Amygdala (tissue), 56 donors: Measurements from ENCODE around the gene EXOSC5.
A peak's percentile ranks its signal among the peaks of the same experiment; 100 is the strongest.
"Not testable (repeated sequence)": the region's sequence is repeated elsewhere in the genome, so short reads cannot be mapped to it uniquely, and the experiment has no call there.

ENCODE experiments used
- DNase-seq, 56 donors: peaks; one replicate each; lab custom pipeline; 2025; lab: John Stamatoyannopoulos, UW

Gene EXOSC5

GRCh38 chr19:41372501-41372900, 24.7 kb downstream of the EXOSC5 start:
- no peak for DNase-seq

DNA sequence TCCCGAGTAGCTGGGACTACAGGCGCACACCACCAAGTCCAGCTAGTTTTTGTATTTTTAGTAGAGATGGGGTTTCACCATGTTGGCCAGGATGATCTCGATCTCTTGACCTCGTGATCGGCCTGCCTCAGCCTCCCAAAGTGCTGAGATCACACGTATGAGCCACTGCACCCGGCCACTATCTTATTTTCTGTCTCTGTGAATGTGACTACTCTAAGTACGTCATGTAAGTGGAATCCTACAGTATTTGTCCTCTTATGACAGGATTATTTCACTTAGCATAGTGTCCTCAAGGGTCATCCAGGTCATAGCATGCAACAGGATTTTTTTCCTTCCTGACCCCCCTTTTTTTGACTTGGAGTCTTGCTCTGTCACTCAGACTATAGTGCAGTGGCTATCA, 25.6 kb downstream of the EXOSC5 start:
- DNase-seq = no peak

- not testable (repeated sequence) for DNase-seq
Measured at GRCh38 chr19:41371119-41371518, 26.0 kb downstream of the EXOSC5 start.

GRCh38 chr19:41369769-41370168, 27.4 kb downstream of the EXOSC5 start:
- no peak for DNase-seq

DNA sequence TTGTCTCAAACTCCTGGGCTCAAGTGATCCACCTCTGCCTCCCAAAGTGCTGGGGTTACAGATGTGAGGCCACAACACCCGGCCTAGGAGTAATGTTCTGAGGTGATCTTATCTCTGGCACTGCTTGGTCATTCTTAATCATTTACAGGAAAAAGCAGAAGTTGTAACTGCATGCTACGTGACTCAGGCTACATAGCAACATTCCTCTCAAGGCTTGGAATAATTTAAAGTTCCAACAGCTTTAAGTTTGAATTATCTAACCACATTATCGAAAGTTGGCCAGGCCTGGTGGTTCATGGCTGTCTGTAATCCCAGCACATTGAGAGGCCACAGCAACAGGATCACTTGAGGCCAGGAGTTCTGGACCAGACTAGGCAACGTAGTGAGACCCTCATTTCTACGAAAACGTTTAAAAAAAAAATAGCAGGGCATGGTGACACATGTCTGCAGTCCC, 29.3 kb downstream of the EXOSC5 start:
- no peak for DNase-seq

DNA sequence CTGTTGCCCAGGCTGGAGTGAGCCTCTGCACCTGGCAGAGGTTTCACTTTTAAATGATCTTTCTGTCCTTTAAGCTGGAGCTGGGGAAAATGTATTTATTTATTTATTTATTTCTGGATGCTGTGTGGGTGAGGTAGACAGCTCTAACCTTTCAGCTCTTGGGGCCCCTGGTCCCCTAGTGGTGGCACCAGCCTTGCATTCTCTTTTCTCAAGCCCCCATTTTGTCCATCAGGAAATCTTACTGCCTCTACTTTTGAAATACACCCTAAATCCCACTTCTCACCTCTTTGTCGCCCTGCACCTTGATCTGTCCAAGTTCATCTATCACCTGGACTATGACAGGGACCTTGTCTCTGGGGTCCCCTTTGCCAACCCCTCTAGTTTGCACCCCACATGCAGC, 31.1 kb downstream of the EXOSC5 start:
- DNase-seq = no peak

- DNase-seq = peak in 1 of 56 donors; percentile 54
Measured at GRCh38 chr19:41364524-41365391, 32.4 kb downstream of the EXOSC5 start.

DNA sequence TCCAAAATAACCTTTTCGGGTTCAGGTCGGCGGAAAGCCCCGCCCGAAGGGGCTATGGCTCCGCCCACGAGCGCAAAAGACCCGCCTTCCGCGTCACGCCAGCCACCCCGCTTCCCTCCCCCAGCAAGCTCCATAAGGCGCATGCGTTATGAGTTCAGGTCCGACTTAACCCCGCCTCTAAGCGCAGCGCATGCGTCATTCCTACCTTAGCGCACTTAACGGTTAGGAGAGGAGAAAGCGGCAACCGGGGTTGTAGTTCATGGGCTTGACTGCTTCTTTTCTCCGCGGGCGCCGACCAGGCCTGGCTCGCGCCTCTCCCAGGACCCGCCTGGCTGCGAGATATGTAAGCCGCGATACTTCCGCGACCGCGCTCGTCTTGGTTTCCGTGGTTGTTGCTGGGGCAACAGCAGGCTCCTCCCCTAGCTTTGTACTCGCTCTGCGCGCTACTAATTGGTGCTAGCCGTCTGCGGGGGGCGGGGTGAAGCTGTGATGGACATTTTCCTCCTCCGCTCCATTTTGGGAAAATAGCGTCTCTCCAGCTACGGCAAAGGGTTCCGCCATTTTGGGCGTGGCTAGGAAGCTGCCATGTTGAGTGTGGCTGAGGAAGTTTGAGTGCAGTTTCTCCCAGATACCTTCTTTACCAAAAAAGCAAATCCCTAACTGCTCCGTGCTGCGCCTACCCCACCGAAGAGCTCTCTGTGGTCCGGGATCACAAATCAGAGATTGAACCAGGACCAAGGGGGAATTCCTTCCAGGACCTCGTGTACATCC, 33.2 kb downstream of the EXOSC5 start, which contains the start of gene B9D2:
TSS of gene B9D2 (minus strand) at position 397 of the 771 bp plus-strand sequence. CDS start 630 bp downstream, outside the sequence.
- peak; percentile 79 to 100 (median 97) for DNase-seq

- no peak for DNase-seq
Measured at GRCh38 chr19:41363371-41363752, 33.8 kb downstream of the EXOSC5 start.

- no peak for DNase-seq
Measured at GRCh38 chr19:41362143-41362847, 34.9 kb downstream of the EXOSC5 start.

DNA sequence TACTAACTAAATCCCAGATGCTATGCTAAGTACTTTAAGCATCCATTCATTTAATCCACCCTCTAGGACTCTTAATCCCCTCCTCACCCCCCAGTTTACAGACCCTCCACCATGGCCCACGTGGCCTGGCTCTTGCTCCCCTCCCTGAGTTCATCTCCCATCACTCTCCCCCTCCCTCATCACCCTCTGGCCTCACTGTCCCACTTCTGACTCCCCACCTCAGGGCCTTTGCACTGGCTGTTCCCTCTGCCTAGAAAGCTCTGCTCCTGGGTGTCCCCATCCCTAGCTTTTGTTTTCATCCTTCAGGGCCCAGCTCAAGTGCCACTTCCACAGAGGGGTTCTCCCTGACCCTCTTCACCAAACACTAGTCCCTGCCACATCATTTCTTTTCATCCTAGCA, 37.4 kb downstream of the EXOSC5 start:
- no peak for DNase-seq

- no peak for DNase-seq
Measured at GRCh38 chr19:41357746-41358145, 39.4 kb downstream of the EXOSC5 start.

DNA sequence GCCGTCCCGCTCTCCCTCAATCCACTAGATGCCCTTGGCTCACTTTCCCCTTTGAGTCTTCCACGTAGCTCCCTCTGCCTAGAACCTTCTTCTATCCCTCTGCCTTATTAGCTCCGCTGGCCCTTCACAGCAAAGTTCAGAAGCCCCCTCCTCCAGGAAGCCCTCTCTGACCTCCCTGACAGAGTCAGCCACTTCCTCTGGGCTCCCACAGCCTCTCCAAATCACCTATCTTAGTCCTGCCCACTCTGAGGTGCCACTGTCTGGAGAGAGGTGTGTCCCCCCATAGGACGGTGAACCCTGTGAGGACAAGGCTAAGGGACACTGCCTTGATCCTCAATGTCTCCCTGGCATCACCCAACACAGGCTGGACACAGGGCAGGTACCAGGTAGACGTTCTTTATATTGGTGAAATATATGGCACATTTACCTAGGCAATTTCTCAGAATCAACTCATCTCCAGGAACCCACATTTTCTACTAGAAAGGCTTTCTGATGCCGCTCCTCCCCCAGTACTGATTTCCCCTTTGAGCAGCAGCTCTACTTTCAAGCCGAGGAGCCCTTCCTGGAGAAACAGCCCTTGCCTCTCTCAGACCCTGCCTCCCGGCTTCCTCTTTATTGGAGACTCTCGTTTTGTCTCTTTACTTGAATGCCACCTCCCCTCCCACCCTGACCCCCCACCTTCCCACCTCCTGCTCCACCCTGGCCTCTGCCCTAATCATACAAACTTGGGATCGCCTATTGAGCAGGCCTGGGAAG, 40.0 kb downstream of the EXOSC5 start:
- peak in 1 of 56 donors; percentile 22 for DNase-seq

DNA sequence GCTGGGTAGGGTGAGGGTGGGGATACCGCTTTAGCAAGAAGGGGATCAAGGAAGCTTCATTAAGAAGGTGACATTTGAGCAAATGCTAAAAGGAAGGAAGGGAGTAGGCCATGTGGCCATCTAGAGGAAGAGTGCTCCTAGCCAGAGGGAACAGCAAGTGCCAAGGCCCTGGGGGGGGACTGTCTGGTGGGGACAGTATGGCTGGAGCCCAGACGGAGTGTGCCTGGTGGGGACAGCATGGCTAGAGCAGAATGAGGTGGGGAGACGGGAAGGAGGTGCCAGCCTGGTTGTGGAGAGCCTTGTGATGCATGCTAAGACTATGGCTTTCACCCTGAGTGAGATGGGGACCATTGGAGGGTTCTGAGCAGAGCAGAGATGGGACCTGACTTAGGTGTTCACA, 41.4 kb downstream of the EXOSC5 start:
- no peak for DNase-seq

DNA sequence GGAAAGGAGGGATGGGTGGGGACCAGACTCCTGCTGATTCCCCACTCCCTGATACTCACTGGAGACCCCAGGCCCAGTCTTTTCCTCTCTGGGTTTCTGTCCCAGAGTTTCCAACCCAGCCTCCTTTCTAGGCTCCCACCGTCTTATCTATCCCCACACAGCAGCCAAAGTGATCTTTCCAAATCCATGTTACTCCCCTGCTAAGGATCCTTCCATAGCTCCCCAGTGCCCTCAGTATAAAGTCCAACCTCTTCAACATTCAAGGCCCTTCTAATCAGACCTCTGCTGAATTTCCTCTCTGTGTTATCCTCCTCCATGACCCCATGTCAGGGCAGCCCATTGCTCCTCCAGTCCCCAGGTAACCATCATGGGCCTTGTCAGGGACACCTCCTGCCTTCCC, 42.1 kb downstream of the EXOSC5 start:
- DNase-seq = no peak

DNA sequence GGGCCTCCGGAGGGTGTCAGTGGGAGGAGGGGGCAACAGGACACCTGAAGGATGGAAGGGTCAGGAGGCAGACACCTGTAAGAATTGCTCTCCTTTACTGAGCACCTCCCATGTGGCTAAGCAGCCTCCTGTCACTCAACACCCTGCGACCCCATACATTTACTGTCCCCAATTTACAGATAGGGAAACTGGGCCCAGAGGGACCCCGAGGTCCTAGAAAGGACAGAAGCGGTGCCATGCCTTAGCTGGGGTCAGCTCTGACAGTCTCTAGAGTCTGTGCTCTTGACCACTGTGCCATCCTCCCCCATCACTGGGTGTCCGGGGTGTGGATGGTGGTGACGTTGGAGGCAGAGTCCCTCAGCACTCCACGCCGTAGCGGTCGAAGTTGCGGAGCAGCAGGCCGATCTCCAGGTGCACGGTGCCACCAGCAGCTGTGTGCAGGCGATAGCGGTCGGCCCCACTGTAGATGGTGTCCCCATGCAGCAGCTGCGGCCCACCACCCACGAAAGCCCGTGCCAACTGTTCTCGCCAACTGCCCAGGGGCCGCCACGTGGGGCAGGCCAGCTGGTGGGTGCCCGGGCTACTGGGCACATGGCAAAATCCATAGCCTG, 42.7 kb downstream of the EXOSC5 start:
- DNase-seq = no peak

- DNase-seq = peak in 45 of 56 donors; percentile 15 to 71 (median 46)
Measured at GRCh38 chr19:41353466-41354342, 43.5 kb downstream of the EXOSC5 start, which contains the start of gene TGFB1. Gene TGFB1 (minus strand): TSS chr19:41353922. CDS start chr19:41353044, 878 bp downstream.
